ENCODE measurements around the gene HERPUD2.
"Not testable (repeated sequence)": the region's sequence is repeated elsewhere in the genome, so short reads cannot be mapped to it uniquely, and the experiment has no call there.

HERPUD2 gene

DNA sequence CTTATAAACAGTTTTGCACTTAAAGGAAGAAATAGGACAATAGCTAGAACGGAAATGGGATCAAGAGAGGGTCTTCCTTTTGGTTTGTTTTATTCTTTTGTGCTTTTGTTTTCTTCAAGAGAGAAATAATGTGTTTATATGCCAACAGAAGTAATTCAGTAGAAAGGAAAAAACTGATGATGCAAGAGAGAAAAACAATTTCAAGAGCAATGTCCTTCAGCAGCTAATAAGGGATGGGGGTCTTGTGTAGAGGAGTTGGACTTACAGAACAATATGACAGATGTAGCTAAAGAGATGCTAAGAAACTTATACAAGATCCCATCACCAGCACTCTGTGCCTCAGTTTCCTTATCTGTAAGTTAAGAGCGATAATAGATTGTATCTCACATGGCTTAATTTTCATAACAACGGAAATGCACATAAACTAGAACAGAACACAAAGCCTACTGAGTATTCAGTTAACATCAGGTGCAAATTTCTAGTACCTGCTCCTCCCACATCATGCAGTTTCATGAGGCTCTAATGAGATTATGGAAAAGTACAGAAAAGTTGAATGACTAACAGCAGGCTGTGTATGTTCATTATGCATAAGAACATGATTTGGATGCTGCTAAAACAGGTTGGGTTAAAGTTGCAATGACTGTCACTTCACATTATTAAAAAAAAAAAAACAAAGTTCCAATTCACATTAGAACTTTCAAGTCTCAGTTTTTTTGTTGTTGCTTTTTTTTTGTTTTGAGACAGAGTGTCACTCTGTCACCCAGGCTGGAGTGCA is 17.2 kb downstream of the HERPUD2 start:
- DNase-seq (ENCODE audit: low read depth), result no peak

GRCh38 chr7:35676211-35676610 is 18.7 kb downstream of the HERPUD2 start:
- DNase-seq (ENCODE audit: low read depth), result no peak

GRCh38 chr7:35670856-35671569 is 23.9 kb downstream of the HERPUD2 start:
- DNase-seq (ENCODE audit: low read depth), result no peak

- DNase-seq (ENCODE audit: low read depth), result not testable (repeated sequence)
These were observed 34.5 kb downstream of the HERPUD2 start for GRCh38 chr7:35660411-35660810.

DNA sequence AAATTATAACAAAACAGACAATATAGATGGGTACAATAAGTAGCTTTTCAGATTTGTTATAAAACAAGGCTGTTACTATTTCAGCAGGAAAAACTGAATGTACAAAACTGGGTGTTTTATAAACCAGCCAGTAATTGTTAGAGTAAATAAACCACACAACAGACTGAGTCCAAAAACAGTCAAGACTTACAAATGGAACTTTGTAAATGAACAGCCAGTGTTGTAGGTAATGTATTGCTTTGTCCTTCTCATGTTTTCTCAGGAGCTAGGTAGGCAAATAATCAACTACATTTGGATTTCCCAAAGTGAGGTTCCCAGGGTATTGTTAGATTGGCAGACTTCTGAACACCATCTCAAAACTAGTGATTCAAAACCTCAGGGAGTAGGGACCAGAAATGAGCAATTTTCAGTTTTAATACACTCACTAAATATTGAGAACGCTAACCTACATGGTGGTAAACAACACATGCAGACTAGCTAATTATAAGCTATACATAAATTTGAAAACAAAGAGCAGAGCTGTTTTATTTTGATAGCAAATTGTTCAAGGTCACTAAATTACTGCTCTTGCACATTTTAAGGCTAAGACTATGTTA is 36.2 kb downstream of the HERPUD2 start:
- no peak for DNase-seq (ENCODE audit: low read depth)

DNA sequence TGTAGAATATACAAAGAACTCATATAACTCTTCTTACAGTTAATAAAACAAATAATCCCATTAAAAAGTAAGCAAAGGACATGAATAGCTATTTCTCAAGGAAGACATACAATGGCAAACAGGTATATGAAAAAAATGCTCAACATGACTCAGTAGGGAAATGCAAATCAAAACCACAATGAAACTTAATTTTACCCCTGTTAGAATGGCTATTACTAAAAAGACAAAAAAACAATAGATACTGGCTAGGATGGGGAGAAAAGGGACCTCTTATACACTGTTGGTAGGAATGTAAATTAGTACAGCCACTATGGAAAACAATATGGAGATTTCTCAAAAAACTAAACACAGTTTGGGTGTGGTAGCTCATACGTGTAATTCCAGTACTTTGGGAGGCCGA is 37.8 kb downstream of the HERPUD2 start:
- DNase-seq (ENCODE audit: low read depth), result no peak

GRCh38 chr7:35654558-35654957 is 40.4 kb downstream of the HERPUD2 start:
- DNase-seq (ENCODE audit: low read depth), result not testable (repeated sequence)

- DNase-seq (ENCODE audit: low read depth), result no peak
These were observed 42.8 kb downstream of the HERPUD2 start for GRCh38 chr7:35652124-35652523.

- DNase-seq (ENCODE audit: low read depth), result no peak
These were observed 44.2 kb downstream of the HERPUD2 start for GRCh38 chr7:35650751-35651150.

DNA sequence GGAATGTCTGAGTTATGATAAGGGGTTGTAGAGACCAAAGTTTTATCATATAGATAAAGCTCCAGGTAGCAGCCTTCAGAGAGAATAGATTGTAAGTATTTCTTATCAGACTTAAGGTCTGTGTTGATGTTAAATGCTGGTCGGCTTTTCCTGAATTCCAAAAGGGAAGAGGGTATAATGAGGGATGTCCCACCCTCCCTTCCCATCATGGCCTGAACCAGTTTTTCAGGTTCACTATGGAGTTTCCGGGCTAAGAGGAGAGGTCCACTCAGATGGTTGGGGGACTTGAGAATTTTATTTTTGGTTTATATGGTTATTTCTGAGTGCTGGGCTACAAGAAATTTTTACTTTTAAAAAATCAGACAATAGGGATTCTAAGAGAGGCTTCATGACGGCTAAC is 45.2 kb downstream of the HERPUD2 start:
- no peak for DNase-seq (ENCODE audit: low read depth)

DNA sequence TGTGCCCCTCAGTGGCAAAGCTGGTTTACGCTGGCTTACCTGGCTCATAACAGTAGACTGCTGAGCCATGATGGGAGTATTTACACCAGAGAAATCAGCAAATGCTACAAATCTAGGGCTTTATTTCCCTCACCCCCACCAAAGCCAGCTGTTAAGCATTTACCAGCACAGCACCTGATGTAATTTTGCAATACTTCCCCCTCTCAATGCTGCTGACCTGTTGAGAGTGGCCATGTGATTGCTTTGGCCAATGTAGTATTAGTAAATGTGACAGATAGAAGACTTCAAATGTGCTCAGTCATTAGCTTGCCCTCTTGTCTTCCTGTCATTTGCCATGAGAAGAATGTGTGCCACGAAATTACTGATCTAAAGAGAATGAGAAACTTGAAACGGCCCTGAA is 46.6 kb downstream of the HERPUD2 start:
- no peak for DNase-seq (ENCODE audit: low read depth)

DNA sequence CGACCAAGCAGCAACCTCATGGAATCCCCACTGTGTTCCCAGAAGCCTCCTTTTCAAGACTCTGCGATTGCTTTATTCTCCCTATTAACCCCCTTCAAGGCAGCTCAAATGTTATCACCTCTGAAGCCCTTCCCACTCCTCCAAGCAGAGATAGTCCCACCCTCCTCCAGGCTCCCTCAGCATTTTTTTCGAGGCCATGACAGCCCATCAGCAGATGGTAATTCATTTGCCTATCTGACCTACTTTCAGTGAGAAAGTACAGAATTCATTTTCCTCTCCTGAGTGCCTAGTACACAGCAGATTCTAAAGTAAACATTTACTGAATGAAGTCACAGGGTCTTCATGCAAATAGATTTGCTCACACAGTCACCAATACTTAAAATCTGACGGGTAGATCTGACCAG is 47.8 kb downstream of the HERPUD2 start:
- no peak for DNase-seq (ENCODE audit: low read depth)

DNA sequence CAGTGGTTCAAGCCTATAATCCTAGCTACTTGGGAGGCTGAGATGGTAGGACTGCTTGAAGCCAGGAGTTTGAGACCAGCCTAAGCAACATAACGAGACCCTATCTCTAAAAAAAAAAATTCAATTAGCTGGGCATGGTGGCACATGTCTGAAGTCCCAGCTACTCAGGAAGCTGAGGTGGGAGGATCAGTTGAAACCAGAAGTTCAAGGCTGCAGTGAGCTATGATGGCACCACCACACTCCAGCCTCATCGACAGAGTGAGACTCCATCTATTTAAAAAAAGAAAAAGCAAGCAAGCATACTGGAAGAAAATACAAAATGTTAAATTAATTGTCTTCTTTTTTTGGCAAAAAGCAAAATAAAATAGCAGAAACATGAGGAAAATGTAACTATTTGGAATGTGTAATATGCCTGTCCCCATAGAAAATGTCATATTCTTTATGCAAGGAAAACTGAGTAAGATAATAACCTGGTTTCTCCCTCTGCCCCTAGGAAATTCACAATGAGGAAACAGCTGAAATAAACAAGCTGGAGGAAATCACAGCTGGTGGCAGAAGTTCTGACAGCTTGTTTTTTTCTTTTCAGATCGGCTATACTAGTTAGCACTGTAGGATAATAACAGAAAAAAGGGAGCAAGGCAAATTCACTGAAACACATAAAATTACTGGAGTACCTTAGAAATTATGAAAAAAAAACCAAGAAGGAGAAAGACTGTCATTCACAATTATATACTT is 48.5 kb downstream of the HERPUD2 start:
- no peak for DNase-seq (ENCODE audit: low read depth)

- no peak for DNase-seq (ENCODE audit: low read depth)
These were observed 49.2 kb downstream of the HERPUD2 start for GRCh38 chr7:35645691-35646090.

GRCh38 chr7:35630024-35630972 is 64.6 kb downstream of the HERPUD2 start:
- DNase-seq (ENCODE audit: low read depth), result no peak

DNA sequence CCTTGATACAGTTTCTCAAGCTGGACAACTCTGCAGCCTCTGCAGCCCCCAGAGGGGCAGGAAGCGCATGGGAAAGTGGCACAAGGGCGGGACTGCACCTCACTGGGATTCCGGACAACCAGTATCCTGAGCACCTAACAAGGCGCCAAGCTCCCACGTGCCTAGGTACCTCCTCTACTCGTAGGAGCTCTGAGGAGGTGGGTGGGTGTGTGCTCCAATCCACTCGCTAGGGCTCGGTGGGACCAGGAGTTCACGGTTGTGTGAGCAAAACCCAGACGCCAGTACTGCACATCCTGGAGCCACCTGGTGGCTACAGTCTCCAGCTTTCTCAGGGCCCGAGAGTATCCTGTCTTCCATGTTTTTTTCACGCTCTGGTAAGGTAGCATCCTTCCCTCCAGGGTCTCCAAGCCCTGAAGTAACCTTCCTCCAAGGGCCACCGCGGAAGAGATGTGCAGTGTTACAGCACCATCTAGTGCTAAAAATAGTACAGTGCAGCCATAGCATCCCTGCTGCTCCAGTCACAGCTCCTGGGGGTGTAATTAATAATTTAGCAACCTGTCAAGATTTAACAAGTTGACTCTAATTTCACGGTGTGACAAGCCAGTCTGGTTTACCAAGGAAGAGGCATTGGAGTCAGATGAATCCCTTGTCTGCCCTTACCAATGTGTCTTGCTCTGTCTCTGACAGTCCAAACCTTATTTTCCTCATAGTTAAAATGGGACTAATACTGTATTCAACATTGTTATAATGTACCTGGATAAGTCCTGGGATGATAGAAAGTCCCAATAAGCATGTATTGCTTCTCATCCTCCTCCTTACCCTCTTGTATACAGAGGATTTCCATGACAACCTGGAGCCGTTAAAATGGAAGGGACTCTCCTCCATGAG is 70.4 kb downstream of the HERPUD2 start:
- DNase-seq (ENCODE audit: low read depth), result no peak

DNA sequence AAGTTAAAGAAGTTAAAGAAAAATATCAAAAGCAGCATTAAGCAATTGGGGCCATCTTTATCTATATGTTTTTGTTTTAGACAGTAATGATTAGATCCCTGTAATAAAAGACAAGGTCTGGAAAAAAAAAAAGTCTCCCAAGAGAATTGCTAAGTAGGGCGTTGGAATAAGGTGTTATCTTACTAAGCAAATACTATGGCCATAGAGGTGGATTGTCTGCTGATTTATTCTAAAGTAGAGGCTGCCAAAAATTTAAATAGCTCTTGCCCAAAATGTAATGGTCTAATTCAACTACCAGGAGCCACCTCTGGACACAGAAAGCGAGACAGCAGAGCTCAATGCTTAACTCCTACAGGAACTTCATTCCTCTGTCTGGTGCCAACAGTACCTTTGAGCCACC is 71.6 kb downstream of the HERPUD2 start:
- DNase-seq (ENCODE audit: low read depth), result no peak

DNA sequence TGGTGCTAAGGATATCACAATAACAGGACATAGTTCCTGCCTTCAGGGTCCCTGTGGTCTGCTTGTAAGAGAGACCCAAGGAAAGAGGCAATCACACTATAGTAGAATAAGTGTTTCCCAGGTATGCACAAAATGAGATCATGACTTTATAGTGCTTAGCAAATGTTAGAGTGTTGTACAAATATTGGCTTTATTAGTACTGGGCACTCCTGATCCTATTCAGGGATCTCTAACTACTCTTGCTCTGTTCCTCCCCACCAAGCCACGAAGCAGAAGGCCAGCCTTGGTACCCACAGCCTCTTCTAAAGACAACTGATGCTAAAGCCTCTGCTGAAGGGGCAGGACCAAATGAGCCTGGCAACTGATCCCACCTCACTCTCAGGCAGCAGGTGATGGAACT is 75.1 kb downstream of the HERPUD2 start:
- DNase-seq (ENCODE audit: low read depth), result no peak

GRCh38 chr7:35617041-35617440 is 77.9 kb downstream of the HERPUD2 start:
- DNase-seq (ENCODE audit: low read depth), result no peak

- no peak for DNase-seq (ENCODE audit: low read depth)
These were observed 81.8 kb downstream of the HERPUD2 start for GRCh38 chr7:35613150-35613549.

Data from stimulated activated CD8-positive, alpha-beta memory T cell treated with anti-CD3 and anti-CD28 coated beads, Interleukin-15, amount 100 ng/mL, for 24 hours (primary cell).